CD4-positive, alpha-beta T cell treated with Interleukin-15 for 1 hour (primary cell): Measurements from ENCODE around the gene OS9.
"Not testable (repeated sequence)": the region's sequence is repeated elsewhere in the genome, so short reads cannot be mapped to it uniquely, and the experiment has no call there.

Experiments used
- DNase-seq: peaks from one replicate; pipeline ENCODE4 v3.0.0-alpha.2; 2020

Gene OS9

GRCh38 chr12:57694459-57695019, 607 bp downstream of the OS9 start:
- no peak for DNase-seq

DNA sequence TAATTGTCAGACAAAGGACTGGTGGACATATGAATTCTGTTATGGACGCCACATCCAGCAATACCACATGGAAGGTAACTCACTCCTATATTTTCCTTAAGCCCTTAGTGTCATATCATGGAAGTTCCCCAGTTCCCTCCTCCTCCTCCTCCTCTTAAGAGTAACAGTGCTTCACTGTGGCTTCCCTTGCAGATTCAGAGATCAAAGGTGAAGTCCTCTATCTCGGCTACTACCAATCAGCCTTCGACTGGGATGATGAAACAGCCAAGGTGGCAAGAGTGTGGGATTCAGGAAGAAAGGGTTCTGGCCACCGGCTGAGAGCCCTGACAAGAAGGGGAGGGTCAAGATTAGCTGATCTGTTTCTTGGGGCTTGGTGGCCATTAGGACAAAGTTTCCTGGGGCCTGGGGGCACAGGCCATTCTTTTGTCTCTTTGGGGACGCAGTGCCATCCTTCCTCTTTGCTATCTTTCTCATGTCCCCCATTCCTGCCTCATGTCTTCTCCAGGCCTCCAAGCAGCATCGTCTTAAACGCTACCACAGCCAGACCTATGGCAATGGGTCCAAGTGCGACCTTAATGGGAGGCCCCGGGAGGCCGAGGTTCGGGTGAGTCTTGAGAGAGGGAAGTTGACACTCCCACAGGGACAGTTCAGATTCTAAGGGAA, 2.0 kb downstream of the OS9 start:
- no peak for DNase-seq

DNA sequence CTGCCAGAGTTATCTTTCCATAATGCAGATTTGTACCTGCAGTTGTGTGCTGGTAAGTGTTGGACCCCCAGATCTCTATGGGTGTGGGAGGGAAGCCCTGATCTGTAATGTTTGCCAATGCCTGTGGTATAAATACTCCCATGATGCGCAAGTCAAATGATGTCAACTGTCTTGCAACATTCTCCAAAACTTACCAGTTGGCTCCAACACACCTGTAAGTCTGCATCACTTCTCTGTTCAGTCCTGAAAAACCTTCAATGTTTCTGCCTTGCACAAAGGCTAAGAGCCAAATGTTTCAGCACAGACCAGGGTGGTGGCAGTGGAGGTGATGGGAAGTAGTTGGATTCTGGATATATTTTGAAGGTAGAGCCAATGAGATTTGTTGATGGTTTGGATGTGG, 3.1 kb downstream of the OS9 start:
- no peak for DNase-seq

- DNase-seq: no peak
These were observed 4.5 kb downstream of the OS9 start for GRCh38 chr12:57698414-57698813.

- DNase-seq: no peak
These were observed 6.4 kb downstream of the OS9 start for GRCh38 chr12:57700317-57700716.

DNA sequence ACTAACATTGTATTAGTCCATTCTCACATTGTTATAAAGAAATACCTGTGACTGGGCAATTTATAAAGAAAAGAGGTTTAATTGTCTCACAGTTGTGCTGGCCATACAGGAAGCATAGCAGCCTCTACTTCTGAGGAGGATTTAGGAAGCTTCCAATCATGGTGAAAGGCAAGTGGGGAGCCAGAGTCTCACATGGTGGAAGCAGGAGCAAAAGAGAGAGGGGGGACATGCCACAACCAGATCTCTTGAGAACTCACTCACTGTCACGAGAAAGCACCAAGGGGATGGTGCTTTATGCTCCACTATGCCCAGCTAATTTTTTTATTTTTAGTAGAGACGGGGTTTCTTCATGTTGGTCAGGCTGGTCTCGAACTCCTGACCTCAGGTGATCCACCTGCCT, 13.3 kb downstream of the OS9 start:
- DNase-seq: no peak

DNA sequence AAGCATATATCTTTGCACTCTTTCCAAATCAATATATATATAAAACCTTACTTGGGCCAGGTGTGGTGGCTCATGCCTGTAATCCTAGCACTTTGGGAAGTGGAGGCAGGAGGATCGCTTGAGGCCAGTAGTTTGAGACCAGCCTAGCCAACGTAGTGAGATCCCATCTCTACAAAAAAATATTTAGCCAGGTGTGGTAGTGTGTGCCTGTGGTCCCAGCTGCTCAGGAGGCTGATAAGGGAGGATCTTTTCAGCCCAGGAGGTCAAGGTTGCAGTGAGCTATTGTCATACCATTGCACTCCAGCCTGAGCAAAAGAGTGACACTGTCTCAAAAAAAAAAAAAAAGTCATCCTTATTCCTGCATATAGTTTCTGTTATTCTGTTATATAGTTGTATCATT, 14.4 kb downstream of the OS9 start:
- no peak for DNase-seq

DNA sequence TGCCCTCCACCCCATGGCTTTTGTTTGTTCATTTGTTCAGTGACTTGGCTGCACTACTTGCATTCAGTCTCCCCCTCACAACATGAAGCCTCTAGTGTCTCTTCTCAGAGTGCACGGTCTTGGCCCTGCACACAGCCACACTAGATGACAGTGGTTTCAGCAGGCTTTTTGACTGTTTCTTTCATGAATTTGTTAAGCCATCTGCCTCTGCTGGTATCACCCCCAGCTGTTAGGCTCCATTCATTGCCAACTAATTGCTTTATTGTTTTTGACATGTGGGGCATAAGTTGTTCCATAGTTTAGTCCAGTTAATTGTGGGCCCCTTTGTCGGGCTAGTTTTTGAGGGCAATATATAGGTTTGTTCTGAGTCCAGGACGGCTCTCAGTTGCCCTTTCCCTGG, 18.8 kb downstream of the OS9 start:
- no peak for DNase-seq

GRCh38 chr12:57713209-57713608, 19.3 kb downstream of the OS9 start:
- DNase-seq: no peak

DNA sequence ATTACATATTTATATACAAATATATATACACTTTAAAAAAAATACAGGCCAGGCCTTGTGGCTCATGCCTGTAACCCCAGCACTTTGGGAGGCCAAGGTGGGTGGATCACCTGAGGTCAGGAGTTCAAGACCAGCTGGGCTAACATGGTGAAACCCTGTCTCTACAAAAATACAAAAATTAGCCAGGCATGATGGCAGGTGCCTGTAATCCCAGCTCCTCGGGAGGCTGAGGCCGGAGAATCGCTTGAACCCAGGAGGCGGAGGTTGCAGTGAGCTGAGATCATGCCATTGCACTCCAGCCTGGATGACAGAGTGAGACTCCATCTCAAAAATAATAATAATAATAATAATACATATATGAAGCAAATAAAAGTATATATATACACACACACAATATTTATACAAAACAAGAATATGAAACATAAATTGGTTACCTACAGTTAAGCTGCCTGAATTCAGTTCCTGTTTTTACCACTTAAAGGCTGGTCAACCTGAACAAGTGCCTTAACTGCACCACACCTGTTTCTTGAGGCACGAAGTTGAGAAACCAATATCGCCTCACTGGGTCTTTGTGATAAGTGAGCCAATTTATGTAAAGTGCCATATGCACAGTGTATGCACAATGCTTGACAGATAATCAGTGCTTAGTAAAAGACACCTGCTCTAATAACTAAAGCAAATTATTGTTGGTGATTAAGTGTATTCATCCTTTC, 21.3 kb downstream of the OS9 start:
- DNase-seq: not testable (repeated sequence)

GRCh38 chr12:57715786-57716185, 21.9 kb downstream of the OS9 start:
- DNase-seq: no peak

DNA sequence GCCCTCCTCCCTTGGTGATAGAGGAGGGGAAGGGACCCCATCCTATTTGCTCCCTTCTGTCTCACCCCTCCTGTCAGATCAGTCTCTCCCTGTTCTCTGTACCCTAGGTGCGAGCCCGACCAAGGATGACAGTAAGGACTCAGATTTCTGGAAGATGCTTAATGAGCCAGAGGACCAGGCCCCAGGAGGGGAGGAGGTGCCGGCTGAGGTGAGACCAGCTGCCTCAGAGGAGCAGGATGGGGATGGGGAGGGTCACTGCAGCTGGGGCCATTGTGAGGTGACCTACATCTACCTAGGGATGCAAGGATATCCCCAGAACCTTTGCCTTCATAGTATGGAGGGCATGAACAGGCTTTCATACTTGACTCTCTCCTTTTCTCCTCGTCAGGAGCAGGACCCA, 22.4 kb downstream of the OS9 start:
- DNase-seq: no peak

- DNase-seq: no peak
These were observed 23.2 kb downstream of the OS9 start for GRCh38 chr12:57717131-57717530.

DNA sequence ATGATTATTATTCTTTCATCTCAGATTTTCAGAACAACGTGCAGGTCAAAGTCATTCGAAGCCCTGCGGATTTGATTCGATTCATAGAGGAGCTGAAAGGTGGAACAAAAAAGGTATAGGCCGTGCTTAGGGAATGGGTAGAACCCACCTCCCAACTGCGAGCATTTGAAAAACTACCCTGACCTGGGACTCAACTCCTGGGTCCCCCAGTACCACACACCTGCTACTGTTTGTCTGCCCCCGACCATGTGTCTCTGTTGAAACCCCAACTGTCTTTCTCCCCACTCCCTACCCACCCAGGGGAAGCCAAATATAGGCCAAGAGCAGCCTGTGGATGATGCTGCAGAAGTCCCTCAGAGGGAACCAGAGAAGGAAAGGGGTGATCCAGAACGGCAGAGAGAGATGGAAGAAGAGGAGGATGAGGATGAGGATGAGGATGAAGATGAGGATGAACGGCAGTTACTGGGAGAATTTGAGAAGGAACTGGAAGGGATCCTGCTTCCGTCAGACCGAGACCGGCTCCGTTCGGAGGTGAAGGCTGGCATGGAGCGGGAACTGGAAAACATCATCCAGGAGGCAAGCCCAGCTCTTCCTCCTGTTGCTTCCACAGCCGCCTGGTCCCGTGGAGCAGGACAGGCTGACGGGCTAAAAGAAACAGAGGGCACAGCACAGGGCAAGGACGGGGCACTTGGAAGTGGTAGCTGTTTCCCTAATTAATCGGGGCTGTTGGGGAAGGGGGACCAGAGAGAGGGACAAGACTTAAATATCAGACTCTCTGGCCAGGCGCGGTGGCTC, 24.1 kb downstream of the OS9 start:
- DNase-seq: no peak

GRCh38 chr12:57718641-57719528, 25.0 kb downstream of the OS9 start:
- no peak for DNase-seq

GRCh38 chr12:57719777-57720605, 26.1 kb downstream of the OS9 start:
- no peak for DNase-seq

- DNase-seq: no peak
These were observed 27.0 kb downstream of the OS9 start for GRCh38 chr12:57720606-57721595.

- DNase-seq: not testable (repeated sequence)
These were observed 28.1 kb downstream of the OS9 start for GRCh38 chr12:57721846-57722608.
